HUDEP-2 (cell line): ENCODE data around the gene KRT20.
"Not testable (repeated sequence)": the region's sequence is repeated elsewhere in the genome, so short reads cannot be mapped to it uniquely, and the experiment has no call there.

Experiments used
- DNase-seq, 76 experiments: peaks; one replicate each; lab custom pipeline; 2025; ENCODE audit not compliant: unreplicated experiment in 76 of 76; lab: John Stamatoyannopoulos, UW

KRT20 gene

GRCh38 chr17:40884708-40885512 is at the start of gene KRT20:
KRT20 (minus strand) TSS chr17:40885242; CDS start chr17:40885185, 57 bp downstream.
- DNase-seq, result no peak

- no peak for DNase-seq
These were observed 47.6 kb upstream of the KRT20 start for GRCh38 chr17:40932608-40933007.

- DNase-seq, result no peak
These were observed 46.3 kb upstream of the KRT20 start for GRCh38 chr17:40931311-40931710.

- no peak for DNase-seq
These were observed 41.3 kb upstream of the KRT20 start for GRCh38 chr17:40926341-40926740.

GRCh38 chr17:40922239-40922638 is 37.2 kb upstream of the KRT20 start:
- peak in 6 of 76 experiments; percentile 2 to 33 (median 10) for DNase-seq

- DNase-seq, result no peak
These were observed 36.0 kb upstream of the KRT20 start for GRCh38 chr17:40921026-40921425.

- not testable (repeated sequence) for DNase-seq
These were observed 32.1 kb upstream of the KRT20 start for GRCh38 chr17:40917116-40917515.

GRCh38 chr17:40916366-40916765 is 31.3 kb upstream of the KRT20 start:
- no peak for DNase-seq

GRCh38 chr17:40915721-40916256 is 30.7 kb upstream of the KRT20 start:
- DNase-seq, result no peak

GRCh38 chr17:40915199-40915661 is 30.2 kb upstream of the KRT20 start:
- DNase-seq, result no peak

GRCh38 chr17:40914075-40914855 is 29.2 kb upstream of the KRT20 start:
- DNase-seq, result no peak

GRCh38 chr17:40912486-40913210 is 27.6 kb upstream of the KRT20 start:
- DNase-seq, result no peak

- no peak for DNase-seq
These were observed 25.4 kb upstream of the KRT20 start for GRCh38 chr17:40910441-40910841.

GRCh38 chr17:40909755-40910154 is 24.7 kb upstream of the KRT20 start:
- no peak for DNase-seq

GRCh38 chr17:40909351-40909750 is 24.3 kb upstream of the KRT20 start:
- peak in 58 of 76 experiments; percentile 2 to 71 (median 34) for DNase-seq

GRCh38 chr17:40906613-40907012 is 21.6 kb upstream of the KRT20 start:
- DNase-seq, result no peak

- no peak for DNase-seq
These were observed 20.3 kb upstream of the KRT20 start for GRCh38 chr17:40905370-40905769.

- no peak for DNase-seq
These were observed 18.2 kb upstream of the KRT20 start for GRCh38 chr17:40903129-40903847.

- no peak for DNase-seq
These were observed 17.5 kb upstream of the KRT20 start for GRCh38 chr17:40902498-40902897.

GRCh38 chr17:40901981-40902474 is 17.0 kb upstream of the KRT20 start:
- DNase-seq, result no peak
